GM12873 (cell line): ENCODE results near the gene BAG3.

Experiments used
- CTCF ChIP-seq: IDR thresholded peaks from 2 replicates; pipeline ENCODE4 v1.5.1; 2012; ENCODE audit warnings: low read depth, mild to moderate bottlenecking, moderate library complexity, low read length, control low read depth; ENCODE audit not compliant: insufficient read depth; ENCODE audit errors: missing control alignments

Gene BAG3

DNA sequence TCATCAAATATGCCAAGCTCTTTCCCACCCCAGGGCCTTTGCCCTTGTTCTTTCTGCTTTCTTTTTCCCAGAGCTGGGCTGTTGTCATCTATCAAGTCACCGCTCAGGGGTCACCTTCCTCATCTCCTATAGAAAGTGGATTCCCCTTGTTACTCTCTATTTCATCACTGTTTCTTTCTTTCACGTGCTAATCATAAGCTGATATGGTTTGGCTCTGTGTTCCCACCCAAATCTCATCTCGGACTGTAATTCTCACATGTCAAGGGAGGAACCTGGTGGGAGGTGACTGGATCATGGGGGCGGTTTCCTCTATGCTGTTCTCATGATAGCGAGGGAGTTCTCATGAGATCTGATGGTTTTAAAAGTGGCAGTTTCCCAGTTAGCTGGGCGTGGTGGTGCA is 37.4 kb upstream of the BAG3 start:
- TF ChIP-seq CTCF: no peak

GRCh38 chr10:119614686-119615085 is 36.5 kb upstream of the BAG3 start:
- no peak for TF ChIP-seq CTCF

DNA sequence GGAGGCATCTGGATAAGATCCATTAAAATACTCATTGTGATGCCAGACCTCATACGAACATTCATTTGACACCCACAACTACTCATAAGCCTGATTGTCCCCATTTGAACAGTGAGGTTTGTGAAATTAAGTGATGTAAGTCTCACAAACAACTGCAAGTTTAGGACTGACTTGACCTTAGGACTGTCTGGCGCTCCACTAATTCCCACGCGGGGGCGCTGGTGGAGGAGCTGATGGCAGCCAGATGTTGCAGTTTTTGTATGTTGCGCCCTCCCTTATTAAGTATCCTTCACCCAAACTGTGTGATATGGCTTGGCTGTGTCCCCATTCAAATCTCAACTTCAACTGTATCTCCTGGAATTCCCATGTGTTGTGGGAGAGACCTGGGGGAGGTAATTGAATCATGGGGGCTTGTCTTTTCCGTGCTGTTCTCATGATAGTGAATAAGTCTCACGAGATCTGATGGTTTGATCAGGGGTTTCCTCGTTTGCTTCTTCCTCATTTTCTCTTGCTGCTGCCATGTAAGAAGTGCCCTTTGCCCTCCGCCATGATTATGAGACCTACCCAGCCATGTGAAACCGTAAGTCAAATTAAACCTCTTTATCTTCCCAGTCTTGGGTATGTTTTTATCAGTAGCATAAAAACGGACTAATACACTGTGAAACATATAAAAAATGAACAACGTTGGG is 34.2 kb upstream of the BAG3 start:
- TF ChIP-seq CTCF: no peak

GRCh38 chr10:119619215-119619614 is 32.0 kb upstream of the BAG3 start:
- TF ChIP-seq CTCF: no peak

GRCh38 chr10:119620241-119621077 is 30.7 kb upstream of the BAG3 start:
- no peak for TF ChIP-seq CTCF

- no peak for TF ChIP-seq CTCF
Measured at GRCh38 chr10:119621078-119621384, 30.1 kb upstream of the BAG3 start.

GRCh38 chr10:119625570-119626280 is 25.5 kb upstream of the BAG3 start:
- no peak for TF ChIP-seq CTCF
